WTC11 (cell line): ENCODE results near the gene FAM111B. TPM values are rescaled to one million over a fixed set of nuclear protein-coding genes. Genes with fewer than 3 reads are reported as not detected.

Experiments used
- ATAC-seq: fragments of 200-7000 bp; cut with Tn5 transposase; 2 replicates; pipeline ENCODE4 v1.10.0; 2021; ENCODE audit warnings: mild to moderate bottlenecking, moderate library complexity
- CTCF ChIA-PET: fragments of 300-600 bp; sonication (Branson Sonifier 250); formaldehyde crosslinking; loops from one replicate; lab custom pipeline; 2021; ENCODE audit warnings: antibody characterized with exemption; lab: Charles Lee
- POLR2A ChIA-PET: fragments of 350-600 bp; sonication (Branson Sonifier 250); formaldehyde crosslinking; loops from one replicate; lab custom pipeline; 2021; ENCODE audit warnings: antibody characterized with exemption; lab: Charles Lee
- DNase-seq: peaks from one replicate; pipeline ENCODE4 v3.0.0; 2021; ENCODE audit warnings: low spot score
- H3K27ac Mint-ChIP-seq: 2 replicates; pipeline ENCODE4 v1.8.0; 2021; ENCODE audit warnings: mixed read lengths
- H3K27me3 Mint-ChIP-seq: 2 replicates; pipeline ENCODE4 v1.8.0; 2021; ENCODE audit warnings: low read depth, mild to moderate bottlenecking, moderate library complexity, mixed read lengths
- H3K36me3 Mint-ChIP-seq: 2 replicates; pipeline ENCODE4 v1.8.0; 2021; ENCODE audit warnings: mixed read lengths
- H3K4me1 Mint-ChIP-seq: 2 replicates; pipeline ENCODE4 v1.8.0; 2022; ENCODE audit warnings: mixed read lengths
- H3K4me3 Mint-ChIP-seq: 2 replicates; pipeline ENCODE4 v1.8.0; 2021; ENCODE audit warnings: mild to moderate bottlenecking, moderate library complexity, mixed read lengths
- H3K9me3 Mint-ChIP-seq: 2 replicates; pipeline ENCODE4 v1.8.0; 2021; ENCODE audit warnings: mixed read lengths
- ATF2 ChIP-seq: sonication (generic); formaldehyde crosslinking; IDR thresholded peaks from 2 replicates; pipeline ENCODE4 v1.8.1; 2022; ENCODE audit warnings: low read depth, missing genetic modification reagents, borderline replicate concordance
- CBFB ChIP-seq: sonication (generic); formaldehyde crosslinking; IDR thresholded peaks from 2 replicates; pipeline ENCODE4 v1.8.1; 2022; ENCODE audit warnings: mild to moderate bottlenecking, low read depth, missing genetic modification reagents
- FOXP1 ChIP-seq: sonication (generic); formaldehyde crosslinking; IDR thresholded peaks from 2 replicates; pipeline ENCODE4 v1.8.0; 2022; ENCODE audit warnings: missing genetic modification reagents, mild to moderate bottlenecking, moderate library complexity, borderline replicate concordance
- GABPB1 ChIP-seq: sonication (generic); formaldehyde crosslinking; IDR thresholded peaks from 2 replicates; pipeline ENCODE4 v1.8.1; 2023; ENCODE audit warnings: mild to moderate bottlenecking, missing genetic modification reagents
- GRHL2 ChIP-seq: fragments of 250-450 bp; sonication (Bioruptor Pico); IDR thresholded peaks from 2 replicates; pipeline ENCODE4 v1.8.0; 2022; ENCODE audit warnings: mild to moderate bottlenecking, moderate library complexity; ENCODE audit not compliant: insufficient replicate concordance, severe bottlenecking
- MYBL2 ChIP-seq: sonication (generic); formaldehyde crosslinking; IDR thresholded peaks from 2 replicates; pipeline ENCODE4 v1.8.1; 2023; ENCODE audit warnings: mild to moderate bottlenecking, moderate library complexity, missing genetic modification reagents
- NFYB ChIP-seq: sonication (generic); formaldehyde crosslinking; conservative IDR thresholded peaks from 2 replicates; pipeline ENCODE4 v1.8.0; 2022; ENCODE audit warnings: low read depth, missing genetic modification reagents
- NR3C1 ChIP-seq: sonication (generic); formaldehyde crosslinking; conservative IDR thresholded peaks from 2 replicates; pipeline ENCODE4 v1.8.1; 2023; ENCODE audit warnings: low read depth, mild to moderate bottlenecking, missing genetic modification reagents
- OVOL2 ChIP-seq: fragments of 250-450 bp; sonication (Bioruptor Pico); IDR thresholded peaks from 2 replicates; pipeline ENCODE4 v1.9.0; 2021; ENCODE audit warnings: mild to moderate bottlenecking, borderline replicate concordance
- TEAD4 ChIP-seq: sonication (generic); formaldehyde crosslinking; IDR thresholded peaks from 2 replicates; pipeline ENCODE4 v1.8.0; 2022; ENCODE audit warnings: mild to moderate bottlenecking, missing genetic modification reagents
- TP53 ChIP-seq: sonication (generic); formaldehyde crosslinking; IDR thresholded peaks from 2 replicates; pipeline ENCODE4 v1.8.1; 2023; ENCODE audit warnings: mild to moderate bottlenecking, missing genetic modification reagents
- ZNF423 ChIP-seq: fragments of 250-450 bp; sonication (Bioruptor Pico); IDR thresholded peaks from 2 replicates; pipeline ENCODE4 v2.1.2; 2022; ENCODE audit warnings: mild to moderate bottlenecking, moderate library complexity
- total RNA-seq: library from RNA; stranded (reverse); gene quantifications from 3 replicates; pipeline ENCODE4 v1.2.3, GENCODE V29; 2021
- TF ChIP-seq, protein P1 (sequence below): sonication (generic); formaldehyde crosslinking; IDR thresholded peaks from 2 replicates; pipeline ENCODE4 v1.8.0; 2022; ENCODE audit warnings: mild to moderate bottlenecking, missing genetic modification reagents
- TF ChIP-seq, protein P2 (sequence below): fragments of 250-450 bp; sonication (Bioruptor Pico); IDR thresholded peaks from 2 replicates; pipeline ENCODE4 v1.9.0; 2021; ENCODE audit warnings: mild to moderate bottlenecking
- TF ChIP-seq, protein P3 (sequence below): fragments of 250-450 bp; sonication (Bioruptor Pico); IDR thresholded peaks from 2 replicates; pipeline ENCODE4 v1.9.0; 2021; ENCODE audit warnings: moderate library complexity, mild to moderate bottlenecking, inconsistent platforms, borderline replicate concordance
- TF ChIP-seq, protein P4 (sequence below): sonication (generic); formaldehyde crosslinking; IDR thresholded peaks from 2 replicates; pipeline ENCODE4 v1.8.1; 2022; ENCODE audit warnings: low read depth, mild to moderate bottlenecking, moderate library complexity, missing genetic modification reagents, borderline replicate concordance
- TF ChIP-seq, protein P5 (sequence below): fragments of 250-450 bp; sonication (Bioruptor Pico); IDR thresholded peaks from 2 replicates; pipeline ENCODE4 v2.1.2; 2022; ENCODE audit warnings: mild to moderate bottlenecking, moderate library complexity
- TF ChIP-seq, protein P6 (sequence below): fragments of 250-450 bp; sonication (Bioruptor Pico); conservative IDR thresholded peaks from 2 replicates; pipeline ENCODE4 v1.9.0; 2021; ENCODE audit warnings: mild to moderate bottlenecking

The FAM111B gene
- total RNA-seq, 1 experiment from 2014 or later: 25.5 TPM

GRCh38 chr11:59141191-59141590, 34.2 kb downstream of the FAM111B start:
- CTCF ChIA-PET: interaction anchor here (1.4 to 2.1 kb wide), 4 partner anchors 17 to 236 kb away, joined by 3 to 12 read pairs (median 4); no protein-coding TSS in a partner anchor
- Mint-ChIP-seq H3K4me3 (peak overlapping the region; percentile 86), H3K4me1 (peaks cover 39% of the 10 kb centered on the region), H3K9me3 (peaks cover 5% of the 10 kb centered on the region; the same call in 1 of the 2 replicates), H3K36me3 (peaks cover 12% of the 10 kb centered on the region), H3K27ac (no peak overlapping the region), H3K27me3 (peaks cover 13% of the 10 kb centered on the region)
- ATAC-seq (no peak), DNase-seq (no peak)
- POLR2A ChIA-PET: no interaction called here
- TF ChIP-seq CBFB (CRISPR knock-in tag) (no peak), TP53 (CRISPR knock-in tag) (no peak), ATF2 (CRISPR knock-in tag) (no peak), NR3C1 (no peak), GRHL2 (no peak), GABPB1 (CRISPR knock-in tag) (no peak), FOXP1 (CRISPR knock-in tag) (no peak), TEAD4 (CRISPR knock-in tag) (no peak), MYBL2 (CRISPR knock-in tag) (no peak), ZNF423 (CRISPR knock-in tag) (no peak), NFYB (CRISPR knock-in tag) (no peak), OVOL2 (CRISPR knock-in tag) (no peak)
- TF ChIP-seq, protein P1, sequence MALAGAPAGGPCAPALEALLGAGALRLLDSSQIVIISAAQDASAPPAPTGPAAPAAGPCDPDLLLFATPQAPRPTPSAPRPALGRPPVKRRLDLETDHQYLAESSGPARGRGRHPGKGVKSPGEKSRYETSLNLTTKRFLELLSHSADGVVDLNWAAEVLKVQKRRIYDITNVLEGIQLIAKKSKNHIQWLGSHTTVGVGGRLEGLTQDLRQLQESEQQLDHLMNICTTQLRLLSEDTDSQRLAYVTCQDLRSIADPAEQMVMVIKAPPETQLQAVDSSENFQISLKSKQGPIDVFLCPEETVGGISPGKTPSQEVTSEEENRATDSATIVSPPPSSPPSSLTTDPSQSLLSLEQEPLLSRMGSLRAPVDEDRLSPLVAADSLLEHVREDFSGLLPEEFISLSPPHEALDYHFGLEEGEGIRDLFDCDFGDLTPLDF (CRISPR knock-in tag): no peak
- TF ChIP-seq, protein P2, sequence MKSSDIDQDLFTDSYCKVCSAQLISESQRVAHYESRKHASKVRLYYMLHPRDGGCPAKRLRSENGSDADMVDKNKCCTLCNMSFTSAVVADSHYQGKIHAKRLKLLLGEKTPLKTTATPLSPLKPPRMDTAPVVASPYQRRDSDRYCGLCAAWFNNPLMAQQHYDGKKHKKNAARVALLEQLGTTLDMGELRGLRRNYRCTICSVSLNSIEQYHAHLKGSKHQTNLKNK: no peak
- TF ChIP-seq, protein P3, sequence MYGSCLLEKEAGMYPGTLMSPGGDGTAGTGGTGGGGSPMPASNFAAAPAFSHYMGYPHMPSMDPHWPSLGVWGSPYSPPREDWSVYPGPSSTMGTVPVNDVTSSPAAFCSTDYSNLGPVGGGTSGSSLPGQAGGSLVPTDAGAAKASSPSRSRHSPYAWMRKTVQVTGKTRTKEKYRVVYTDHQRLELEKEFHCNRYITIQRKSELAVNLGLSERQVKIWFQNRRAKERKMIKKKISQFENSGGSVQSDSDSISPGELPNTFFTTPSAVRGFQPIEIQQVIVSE: no peak
- TF ChIP-seq, protein P4, sequence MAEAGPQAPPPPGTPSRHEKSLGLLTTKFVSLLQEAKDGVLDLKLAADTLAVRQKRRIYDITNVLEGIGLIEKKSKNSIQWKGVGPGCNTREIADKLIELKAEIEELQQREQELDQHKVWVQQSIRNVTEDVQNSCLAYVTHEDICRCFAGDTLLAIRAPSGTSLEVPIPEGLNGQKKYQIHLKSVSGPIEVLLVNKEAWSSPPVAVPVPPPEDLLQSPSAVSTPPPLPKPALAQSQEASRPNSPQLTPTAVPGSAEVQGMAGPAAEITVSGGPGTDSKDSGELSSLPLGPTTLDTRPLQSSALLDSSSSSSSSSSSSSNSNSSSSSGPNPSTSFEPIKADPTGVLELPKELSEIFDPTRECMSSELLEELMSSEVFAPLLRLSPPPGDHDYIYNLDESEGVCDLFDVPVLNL (CRISPR knock-in tag): no peak
- TF ChIP-seq, protein P5, sequence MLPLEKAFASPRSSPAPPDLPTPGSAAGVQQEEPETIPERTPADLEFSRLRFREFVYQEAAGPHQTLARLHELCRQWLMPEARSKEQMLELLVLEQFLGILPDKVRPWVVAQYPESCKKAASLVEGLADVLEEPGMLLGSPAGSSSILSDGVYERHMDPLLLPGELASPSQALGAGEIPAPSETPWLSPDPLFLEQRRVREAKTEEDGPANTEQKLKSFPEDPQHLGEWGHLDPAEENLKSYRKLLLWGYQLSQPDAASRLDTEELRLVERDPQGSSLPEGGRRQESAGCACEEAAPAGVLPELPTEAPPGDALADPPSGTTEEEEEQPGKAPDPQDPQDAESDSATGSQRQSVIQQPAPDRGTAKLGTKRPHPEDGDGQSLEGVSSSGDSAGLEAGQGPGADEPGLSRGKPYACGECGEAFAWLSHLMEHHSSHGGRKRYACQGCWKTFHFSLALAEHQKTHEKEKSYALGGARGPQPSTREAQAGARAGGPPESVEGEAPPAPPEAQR (CRISPR knock-in tag): no peak
- TF ChIP-seq, protein P6, sequence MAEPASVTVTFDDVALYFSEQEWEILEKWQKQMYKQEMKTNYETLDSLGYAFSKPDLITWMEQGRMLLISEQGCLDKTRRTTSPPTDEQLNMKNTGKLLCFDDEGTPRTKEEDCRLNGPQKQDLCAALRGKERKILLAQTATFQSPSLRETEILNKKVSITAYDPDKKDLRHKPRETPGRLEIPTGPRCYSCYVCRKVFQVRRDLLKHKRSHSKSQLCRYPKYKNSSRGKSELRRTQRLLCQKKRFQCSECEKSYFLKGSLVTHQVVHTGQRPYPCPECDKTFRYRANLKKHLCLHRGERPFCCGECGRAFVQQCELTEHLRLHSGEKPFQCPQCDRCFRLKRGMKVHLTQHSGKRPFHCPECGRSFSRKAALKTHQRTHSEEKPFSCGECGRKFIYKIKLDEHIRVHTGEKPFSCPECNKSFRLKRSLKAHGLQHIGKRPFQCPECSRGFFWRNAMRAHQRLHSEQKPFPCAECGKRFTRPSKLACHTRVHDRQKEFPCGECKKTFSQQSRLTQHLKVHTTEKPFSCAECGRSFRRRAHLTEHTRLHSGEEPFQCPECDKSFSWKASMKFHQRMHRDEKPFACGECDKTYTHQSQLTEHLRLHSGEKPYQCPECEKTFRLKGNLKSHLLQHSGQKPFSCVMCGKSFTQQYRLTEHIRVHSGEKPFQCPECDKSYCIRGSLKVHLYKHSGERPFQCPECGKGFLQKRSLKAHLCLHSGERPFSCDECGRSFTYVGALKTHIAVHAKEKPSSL: no peak
- TF ChIP-seq, all 79 proteins: peak for 0
